ENCODE results near the gene CACNA1S.

The CACNA1S gene

DNA sequence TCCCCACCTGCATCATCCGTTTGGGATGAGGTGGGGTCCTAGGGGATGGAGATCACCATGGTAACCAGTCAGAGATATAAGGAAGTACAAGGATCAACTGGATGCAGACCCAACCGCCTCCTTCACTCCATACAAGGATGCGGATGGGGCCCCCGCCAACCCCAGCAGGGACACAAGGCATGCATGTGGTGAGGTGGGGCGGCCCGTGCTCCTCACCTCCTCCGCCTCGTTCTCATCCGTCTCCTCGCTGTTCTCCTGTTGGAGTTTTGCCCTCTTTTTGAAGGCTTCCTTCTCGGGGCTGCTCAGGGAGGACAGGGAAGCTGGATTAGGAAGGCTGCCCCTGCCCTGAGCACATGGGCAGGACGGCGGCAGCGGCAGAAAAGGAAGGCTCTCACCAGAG is 112.6 kb downstream of the CACNA1S start:
- Histone ChIP-seq H3K4me3 (replicated peaks; ENCODE audit: low read depth, low read length) (no peak overlapping the region), H3K27me3 (replicated peaks; ENCODE audit: control insufficient read depth, insufficient read depth, low read length) (no peaks in the 10 kb centered on the region), H3K36me3 (ENCODE audit: control insufficient read depth, insufficient read depth, low read length) (peaks cover 31% of the 10 kb centered on the region)
- TF ChIP-seq CTCF (IDR thresholded peaks at IDR 0.05; ENCODE audit: insufficient read depth, low read length, poor library complexity, severe bottlenecking): no peak
- no peak for DNase-seq (ENCODE audit: extremely low read depth, insufficient read length)

- H3K27me3 ChIP-seq (replicated peaks; ENCODE audit: control insufficient read depth, insufficient read depth, low read length): no peaks in the 10 kb centered on the region
- TF ChIP-seq CTCF (IDR thresholded peaks at IDR 0.05; ENCODE audit: insufficient read depth, low read length, poor library complexity, severe bottlenecking): no peak
- peaks cover 28% of the 10 kb centered on the region for H3K36me3 ChIP-seq (ENCODE audit: control insufficient read depth, insufficient read depth, low read length)
Measured at GRCh38 chr1:200998323-200998722, 113.9 kb downstream of the CACNA1S start.

GRCh38 chr1:200992382-200993048 is 119.7 kb downstream of the CACNA1S start:
- Histone ChIP-seq H3K4me3 (replicated peaks; ENCODE audit: low read depth, low read length) (no peak overlapping the region), H3K36me3 (ENCODE audit: control insufficient read depth, insufficient read depth, low read length) (peaks cover 37% of the 10 kb centered on the region), H3K27me3 (replicated peaks; ENCODE audit: control insufficient read depth, insufficient read depth, low read length) (no peaks in the 10 kb centered on the region)
- TF ChIP-seq CTCF (IDR thresholded peaks at IDR 0.05; ENCODE audit: insufficient read depth, low read length, poor library complexity, severe bottlenecking): no peak
- no peak for DNase-seq (ENCODE audit: extremely low read depth, insufficient read length)

More at GRCh38 chr1:200998323-200998722, 113.9 kb downstream of the CACNA1S start:
- DNase-seq (ENCODE audit: extremely low read depth, insufficient read length): no peak
- no peak overlapping the region for H3K4me3 ChIP-seq (replicated peaks; ENCODE audit: low read depth, low read length)

- DNase-seq (ENCODE audit: extremely low read depth, insufficient read length): no peak
- H3K27me3 ChIP-seq (replicated peaks; ENCODE audit: control insufficient read depth, insufficient read depth, low read length): no peaks in the 10 kb centered on the region
- peaks cover 35% of the 10 kb centered on the region for H3K36me3 ChIP-seq (ENCODE audit: control insufficient read depth, insufficient read depth, low read length)
- TF ChIP-seq CTCF (IDR thresholded peaks at IDR 0.05; ENCODE audit: insufficient read depth, low read length, poor library complexity, severe bottlenecking): no peak
- H3K4me3 ChIP-seq (replicated peaks; ENCODE audit: low read depth, low read length): no peak overlapping the region
Measured at GRCh38 chr1:200991097-200991614, 121.1 kb downstream of the CACNA1S start.

DNA sequence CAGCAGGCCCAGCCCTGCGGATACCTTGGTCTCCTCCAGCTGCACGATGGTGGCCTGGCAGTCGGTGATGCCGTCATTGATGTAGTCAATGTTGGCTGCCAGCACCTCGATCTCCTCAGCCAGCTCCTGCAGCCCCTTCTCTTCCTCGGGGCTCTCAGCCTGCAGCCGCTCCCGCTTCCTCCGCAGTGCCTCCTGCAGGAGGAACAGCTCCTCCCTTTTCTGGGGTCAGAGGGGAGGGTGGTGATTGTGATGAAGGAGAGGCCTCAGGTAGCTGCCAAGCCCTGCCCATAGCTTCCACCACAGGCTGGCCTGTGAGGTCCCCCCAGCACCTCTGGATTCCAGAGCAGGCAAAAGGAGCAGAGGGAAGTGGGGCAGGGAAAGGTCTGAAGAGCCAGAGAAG is 122.1 kb downstream of the CACNA1S start:
- H3K4me3 ChIP-seq (replicated peaks; ENCODE audit: low read depth, low read length): no peak overlapping the region
- peaks cover 34% of the 10 kb centered on the region for H3K36me3 ChIP-seq (ENCODE audit: control insufficient read depth, insufficient read depth, low read length)
- no peaks in the 10 kb centered on the region for H3K27me3 ChIP-seq (replicated peaks; ENCODE audit: control insufficient read depth, insufficient read depth, low read length)
- TF ChIP-seq CTCF (IDR thresholded peaks at IDR 0.05; ENCODE audit: insufficient read depth, low read length, poor library complexity, severe bottlenecking): no peak
- no peak for DNase-seq (ENCODE audit: extremely low read depth, insufficient read length)

All from GM06990 (cell line).